Mononuclear cell (primary cell): ENCODE measurements around the gene AQP7. TPM values are rescaled to one million over a fixed set of nuclear protein-coding genes. Genes with fewer than 3 reads are reported as not detected.
"Not testable (repeated sequence)": the region's sequence is repeated elsewhere in the genome, so short reads cannot be mapped to it uniquely, and the experiment has no call there.

Experiments used
- H3K27me3 ChIP-seq: 2 replicates; pipeline ENCODE4 v1.6.0; 2011; ENCODE audit warnings: low read length, control low read depth; ENCODE audit not compliant: insufficient read depth
- H3K4me1 ChIP-seq: 2 replicates; pipeline ENCODE4 v1.5.1; 2011; ENCODE audit warnings: mild to moderate bottlenecking, low read length, control low read depth; ENCODE audit not compliant: insufficient read depth
- H3K4me3 ChIP-seq: 2 replicates; pipeline ENCODE4 v1.5.1; 2011; ENCODE audit warnings: mild to moderate bottlenecking, low read length, moderate library complexity
- H3K9me3 ChIP-seq: 2 replicates; pipeline ENCODE4 v1.5.1; 2011; ENCODE audit warnings: low read depth, mild to moderate bottlenecking, control low read depth, low read length
- total RNA-seq: library from RNA; depleted of rRNA; stranded (reverse); fragments of >200 nt; gene quantifications from one replicate; pipeline ENCODE4 v1.2.3, GENCODE V29; 2012

The AQP7 gene
- total RNA-seq, 1 donor, result 0.21 TPM

- not testable (repeated sequence) for H3K9me3 ChIP-seq, H3K4me3 ChIP-seq, H3K4me1 ChIP-seq, H3K27me3 ChIP-seq
Observed at GRCh38 chr9:33392591-33393021, 9.8 kb downstream of the AQP7 start.

GRCh38 chr9:33391111-33391771 is 11.1 kb downstream of the AQP7 start:
- not testable (repeated sequence) for H3K9me3 ChIP-seq, H3K4me3 ChIP-seq, H3K4me1 ChIP-seq, H3K27me3 ChIP-seq

- Histone ChIP-seq H3K27me3 (no peaks in the 10 kb centered on the region), H3K4me3 (no peak overlapping the region), H3K4me1 (no peaks in the 10 kb centered on the region), H3K9me3 (no peaks in the 10 kb centered on the region)
Observed at GRCh38 chr9:33388110-33388994, 14.0 kb downstream of the AQP7 start.

GRCh38 chr9:33386998-33387397 is 15.4 kb downstream of the AQP7 start:
- not testable (repeated sequence) for H3K27me3 ChIP-seq, H3K4me1 ChIP-seq

GRCh38 chr9:33386641-33386996 is 15.7 kb downstream of the AQP7 start:
- not testable (repeated sequence) for H3K4me3 ChIP-seq, H3K9me3 ChIP-seq, H3K4me1 ChIP-seq, H3K27me3 ChIP-seq

More at GRCh38 chr9:33386998-33387397, 15.4 kb downstream of the AQP7 start:
- H3K4me3 ChIP-seq, H3K9me3 ChIP-seq: not testable (repeated sequence)

- H3K4me1 ChIP-seq, H3K9me3 ChIP-seq, H3K4me3 ChIP-seq, H3K27me3 ChIP-seq: not testable (repeated sequence)
Observed at GRCh38 chr9:33385979-33386640, 16.3 kb downstream of the AQP7 start.

- not testable (repeated sequence) for H3K4me1 ChIP-seq, H3K9me3 ChIP-seq, H3K27me3 ChIP-seq, H3K4me3 ChIP-seq
Observed at GRCh38 chr9:33385536-33385935, 16.8 kb downstream of the AQP7 start.

- not testable (repeated sequence) for H3K4me1 ChIP-seq, H3K27me3 ChIP-seq, H3K9me3 ChIP-seq, H3K4me3 ChIP-seq
Observed at GRCh38 chr9:33383396-33383795, 19.0 kb downstream of the AQP7 start.

- H3K9me3 ChIP-seq, H3K27me3 ChIP-seq, H3K4me1 ChIP-seq, H3K4me3 ChIP-seq: not testable (repeated sequence)
Observed at GRCh38 chr9:33382397-33382796, 20.0 kb downstream of the AQP7 start.

- Histone ChIP-seq H3K4me3 (no peak overlapping the region), H3K27me3 (no peaks in the 10 kb centered on the region), H3K4me1 (no peaks in the 10 kb centered on the region), H3K9me3 (no peaks in the 10 kb centered on the region)
Observed at GRCh38 chr9:33381231-33381791, 21.1 kb downstream of the AQP7 start.

- H3K4me1 ChIP-seq, result peaks cover 2% of the 10 kb centered on the region
- H3K27me3 ChIP-seq, result no peaks in the 10 kb centered on the region
- H3K4me3 ChIP-seq, result no peak overlapping the region
- H3K9me3 ChIP-seq, result no peaks in the 10 kb centered on the region
Observed at GRCh38 chr9:33380390-33381094, 21.8 kb downstream of the AQP7 start.

- Histone ChIP-seq H3K27me3 (no peaks in the 10 kb centered on the region), H3K9me3 (no peaks in the 10 kb centered on the region), H3K4me1 (peaks cover 9% of the 10 kb centered on the region), H3K4me3 (no peak overlapping the region)
Observed at GRCh38 chr9:33379666-33380389, 22.5 kb downstream of the AQP7 start.

GRCh38 chr9:33378121-33378795 is 24.1 kb downstream of the AQP7 start:
- Histone ChIP-seq H3K27me3 (no peaks in the 10 kb centered on the region), H3K4me1 (peaks cover 10% of the 10 kb centered on the region), H3K4me3 (no peak overlapping the region), H3K9me3 (no peaks in the 10 kb centered on the region)
